OCI-LY1 (cell line): Measurements from ENCODE around the gene FAM98B.

Experiments
- CTCF ChIP-seq: fragments of 200-600 bp; sonication (generic), shearing (Covaris generic); IDR thresholded peaks from 2 replicates; pipeline ENCODE4 v1.5.1; 2017; ENCODE audit warnings: mild to moderate bottlenecking, antibody characterized with exemption, low read length, moderate library complexity, mixed read lengths
- EZH2 ChIP-seq: fragments of 200-600 bp; sonication (generic), shearing (Covaris generic); IDR thresholded peaks from 2 replicates; pipeline ENCODE4 v1.8.0; 2017; ENCODE audit warnings: borderline replicate concordance, mixed run types, mild to moderate bottlenecking, antibody characterized with exemption, low read length, moderate library complexity, mixed read lengths

- no peak for TF ChIP-seq EZH2
- TF ChIP-seq CTCF, result no peak
These were observed 64.2 kb downstream of the FAM98B start for GRCh38 chr15:38518084-38518483.
